GM21737 (cell line): ENCODE measurements around the gene TOR4A.

Source experiments
- ATAC-seq: cut with Tn5 transposase; IDR thresholded peaks from one replicate; pipeline ENCODE4 v1.9.1; 2021; ENCODE audit warnings: mild to moderate bottlenecking, moderate library complexity; ENCODE audit not compliant: unreplicated experiment

The TOR4A gene

DNA sequence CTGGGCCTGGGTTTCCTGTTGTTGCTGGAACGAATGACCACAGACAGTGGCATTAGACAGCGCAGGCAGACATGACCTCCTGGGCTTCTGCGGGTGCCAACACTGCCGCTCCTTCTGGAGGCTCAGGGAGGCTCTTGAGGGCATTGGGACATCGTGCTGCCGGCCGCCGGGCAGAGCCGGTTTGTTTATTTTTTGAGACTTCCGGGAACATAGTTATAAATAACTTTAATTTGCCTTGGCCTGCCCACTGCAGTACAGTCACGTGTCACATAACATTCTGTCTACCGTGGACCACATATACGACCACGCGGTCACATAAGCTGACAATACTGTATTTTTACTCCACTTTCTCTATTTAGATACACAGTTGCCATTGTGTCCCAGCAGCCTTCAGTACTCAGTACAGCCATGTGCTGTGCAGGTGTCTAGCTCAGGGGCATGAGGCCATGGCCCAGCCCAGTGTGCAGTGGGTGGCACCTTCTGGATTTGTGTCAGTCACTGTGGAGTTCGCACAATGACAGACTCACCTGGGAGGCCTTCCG is 8.2 kb upstream of the TOR4A start:
- no peak for ATAC-seq

DNA sequence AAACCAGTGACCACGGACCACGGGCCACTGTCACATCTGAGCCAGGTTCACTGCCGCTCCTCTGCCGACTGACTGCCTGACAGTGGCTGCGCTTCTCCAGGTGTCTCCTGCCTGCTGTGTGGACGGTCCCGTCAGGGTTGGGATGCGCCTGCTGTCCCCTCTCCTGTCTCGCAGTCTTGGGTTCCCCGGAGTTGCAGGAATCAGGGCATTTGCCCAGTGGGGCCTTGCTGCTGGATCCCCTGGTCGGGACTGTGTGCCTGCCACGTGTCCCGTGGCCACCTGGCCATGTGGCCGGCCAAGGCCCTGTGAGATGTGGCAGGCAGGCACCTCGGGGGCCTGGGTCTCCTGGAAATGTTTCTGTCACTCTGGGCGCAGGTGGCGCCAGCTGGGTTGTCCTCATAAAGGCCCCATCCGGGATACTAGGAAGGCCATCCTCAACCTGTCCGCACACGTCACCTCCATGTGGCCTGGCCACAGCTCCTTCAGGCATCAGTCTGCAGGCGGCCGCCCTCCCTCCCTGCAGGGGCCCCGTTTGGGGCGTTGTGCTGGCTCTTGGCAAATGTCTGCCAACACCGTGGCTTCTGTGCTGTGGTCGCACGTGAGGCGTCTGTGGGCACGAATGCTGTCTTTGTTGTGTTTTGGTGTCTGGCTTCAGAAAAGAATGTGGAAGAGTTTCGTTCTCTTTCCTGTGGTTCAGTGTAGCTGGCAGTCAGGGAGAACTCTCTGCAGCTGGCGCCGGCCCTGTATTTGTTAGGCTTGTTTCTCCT is 6.4 kb upstream of the TOR4A start:
- no peak for ATAC-seq

DNA sequence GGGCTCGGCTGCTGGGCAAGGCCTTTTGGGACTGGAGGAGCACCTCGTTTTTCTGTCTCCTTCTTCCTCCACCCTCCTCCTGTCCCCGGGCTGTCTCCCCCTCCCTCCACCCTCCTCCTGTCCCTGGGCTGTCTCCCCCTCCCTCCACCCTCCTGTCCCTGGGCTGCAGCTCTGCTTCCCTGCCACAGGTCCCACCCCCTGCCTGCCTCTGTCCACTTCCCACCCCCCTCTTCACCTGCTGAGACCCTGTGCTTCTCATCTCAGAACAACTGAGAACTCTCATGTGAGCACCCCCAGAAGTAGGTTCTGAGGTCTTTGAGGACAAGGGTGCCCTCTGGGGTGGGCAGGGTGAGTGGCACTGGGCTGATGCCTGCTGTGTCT is 5.8 kb upstream of the TOR4A start:
- ATAC-seq = no peak

DNA sequence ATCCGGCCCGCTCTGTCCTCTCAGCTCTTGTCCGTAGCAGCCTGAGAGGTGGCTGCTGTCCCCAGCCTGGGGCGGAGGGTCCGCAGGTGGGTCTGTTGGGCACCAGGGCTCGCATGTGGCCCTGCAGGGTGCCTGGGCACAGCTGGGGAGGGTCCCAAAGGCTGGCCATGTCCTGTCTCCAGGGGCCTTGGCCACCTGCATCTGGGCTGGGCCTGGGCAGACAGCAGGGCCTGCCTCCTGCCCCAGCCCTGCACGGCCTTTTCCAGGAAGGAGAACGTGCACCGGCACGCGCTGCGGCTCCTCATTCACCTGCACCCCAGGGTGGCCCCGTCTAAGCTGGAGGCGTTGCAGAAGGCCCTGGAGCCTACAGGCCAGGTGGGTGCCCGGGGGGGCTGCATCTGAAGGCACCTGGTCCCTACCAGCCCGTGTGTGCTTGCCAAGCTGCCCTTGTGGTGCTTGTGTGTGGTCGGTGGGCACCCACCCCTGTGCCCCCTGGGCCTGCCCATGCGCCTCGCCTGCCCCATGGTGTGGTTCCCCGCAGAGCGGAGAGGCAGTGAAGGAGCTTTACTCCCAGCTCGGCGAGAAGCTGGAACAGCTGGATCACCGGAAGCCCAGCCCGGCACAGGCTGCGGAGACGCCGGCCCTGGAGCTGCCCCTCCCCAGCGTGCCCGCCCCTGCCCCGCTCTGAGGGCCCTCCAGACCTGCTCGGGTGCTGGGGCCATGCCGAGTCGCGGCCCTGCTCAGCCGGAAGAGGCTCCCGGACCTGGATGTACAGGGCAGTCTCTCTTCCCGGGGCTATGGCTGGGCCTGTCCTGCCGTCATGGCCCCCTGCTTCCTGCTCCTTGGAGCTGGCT is 5.1 kb upstream of the TOR4A start:
- no peak for ATAC-seq

- no peak for ATAC-seq
Measured at GRCh38 chr9:137273095-137273490, 4.4 kb upstream of the TOR4A start.

GRCh38 chr9:137273611-137274320 is 3.8 kb upstream of the TOR4A start:
- ATAC-seq = no peak

GRCh38 chr9:137275203-137275587 is 2.3 kb upstream of the TOR4A start:
- ATAC-seq = no peak

- no peak for ATAC-seq
Measured at GRCh38 chr9:137275588-137276472, 1.7 kb upstream of the TOR4A start.

DNA sequence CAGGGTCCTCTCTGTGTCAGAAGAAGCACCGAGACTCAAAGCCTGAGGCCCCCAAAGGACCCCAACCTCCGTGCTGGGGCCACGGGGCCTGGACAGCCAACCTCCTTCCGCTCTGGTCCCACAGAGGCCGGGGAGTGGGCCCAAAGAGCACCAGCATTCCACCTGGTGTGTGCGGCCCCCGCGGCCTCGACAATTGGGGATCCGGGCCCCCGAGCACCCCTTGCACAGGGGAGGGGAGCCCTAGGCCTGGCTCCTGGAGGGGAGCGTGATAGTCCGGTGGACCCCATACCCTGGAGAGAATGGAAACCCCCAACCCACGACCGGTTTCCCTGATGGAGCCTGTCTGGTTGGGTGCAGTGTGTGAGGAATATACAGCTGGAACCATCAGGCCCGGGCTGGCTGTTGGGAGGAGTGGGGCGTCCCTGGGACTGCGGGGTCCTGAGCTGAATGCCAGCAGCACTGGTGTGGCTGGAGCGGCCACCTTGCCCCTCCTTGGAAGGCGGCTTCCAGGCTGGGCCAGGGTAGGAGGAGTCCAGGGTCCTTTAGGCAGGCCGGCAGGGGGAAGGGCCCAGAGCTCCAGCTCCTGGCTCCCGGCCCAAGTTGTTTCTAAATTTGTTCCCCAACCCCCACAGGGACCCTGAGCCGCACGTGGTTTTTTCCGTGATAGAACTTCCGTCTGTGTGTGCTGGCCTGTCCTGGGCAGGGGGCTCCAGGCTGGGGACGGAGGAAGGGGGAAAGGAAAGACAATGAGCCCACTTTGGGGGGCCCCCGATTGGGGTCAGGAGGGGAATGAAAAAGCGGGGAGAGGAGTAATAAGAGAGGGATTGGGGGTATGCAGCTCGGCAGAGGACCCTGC is 825 bp upstream of the TOR4A start:
- no peak for ATAC-seq

- ATAC-seq = no peak
Measured at GRCh38 chr9:137278061-137278701, 655 bp downstream of the TOR4A start.

DNA sequence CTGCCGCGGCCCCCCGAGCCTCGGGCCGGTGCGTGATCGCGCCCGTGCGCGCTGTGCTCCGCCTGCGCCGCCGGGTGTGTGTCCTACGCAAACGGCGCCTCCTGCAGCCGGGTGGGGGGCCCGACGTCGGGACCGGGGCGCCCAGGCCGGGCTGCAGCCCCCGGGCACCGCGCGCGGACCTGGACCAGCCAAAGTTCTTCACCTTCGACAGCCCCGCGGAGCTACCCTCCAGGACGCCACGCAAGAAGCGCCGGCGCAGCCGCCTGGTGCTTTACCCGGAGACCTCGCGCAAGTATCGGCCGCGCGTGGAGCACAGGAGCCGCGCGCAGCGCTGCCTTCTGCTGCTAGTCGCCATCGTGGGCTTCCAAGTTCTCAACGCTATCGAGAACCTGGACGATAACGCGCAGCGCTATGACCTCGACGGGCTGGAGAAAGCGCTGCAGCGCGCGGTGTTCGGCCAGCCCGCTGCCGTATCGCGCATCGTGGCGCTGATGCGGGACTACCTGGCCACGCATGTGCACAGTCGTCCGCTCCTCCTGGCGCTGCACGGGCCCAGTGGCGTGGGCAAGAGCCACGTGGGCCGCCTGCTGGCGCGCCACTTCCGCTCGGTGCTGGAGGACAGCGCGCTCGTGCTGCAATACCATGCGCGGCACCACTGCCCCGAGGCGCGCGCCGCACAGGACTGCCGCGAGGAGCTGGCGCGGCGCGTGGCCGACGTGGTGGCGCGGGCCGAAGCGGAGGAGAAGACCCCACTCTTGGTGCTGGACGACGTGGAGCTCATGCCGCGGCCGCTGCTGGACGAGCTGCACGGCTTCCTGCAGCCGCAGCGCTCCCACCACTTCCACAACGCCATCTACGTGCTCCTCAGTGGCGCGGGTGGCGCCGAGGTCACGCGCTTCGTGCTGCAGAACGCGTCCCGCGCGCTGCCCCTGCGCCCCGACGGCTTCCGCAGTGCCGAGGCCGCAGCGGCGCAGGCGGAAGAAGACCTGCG is 1.5 kb downstream of the TOR4A start:
- no peak for ATAC-seq

GRCh38 chr9:137279741-137280473 is 2.4 kb downstream of the TOR4A start:
- ATAC-seq = no peak

DNA sequence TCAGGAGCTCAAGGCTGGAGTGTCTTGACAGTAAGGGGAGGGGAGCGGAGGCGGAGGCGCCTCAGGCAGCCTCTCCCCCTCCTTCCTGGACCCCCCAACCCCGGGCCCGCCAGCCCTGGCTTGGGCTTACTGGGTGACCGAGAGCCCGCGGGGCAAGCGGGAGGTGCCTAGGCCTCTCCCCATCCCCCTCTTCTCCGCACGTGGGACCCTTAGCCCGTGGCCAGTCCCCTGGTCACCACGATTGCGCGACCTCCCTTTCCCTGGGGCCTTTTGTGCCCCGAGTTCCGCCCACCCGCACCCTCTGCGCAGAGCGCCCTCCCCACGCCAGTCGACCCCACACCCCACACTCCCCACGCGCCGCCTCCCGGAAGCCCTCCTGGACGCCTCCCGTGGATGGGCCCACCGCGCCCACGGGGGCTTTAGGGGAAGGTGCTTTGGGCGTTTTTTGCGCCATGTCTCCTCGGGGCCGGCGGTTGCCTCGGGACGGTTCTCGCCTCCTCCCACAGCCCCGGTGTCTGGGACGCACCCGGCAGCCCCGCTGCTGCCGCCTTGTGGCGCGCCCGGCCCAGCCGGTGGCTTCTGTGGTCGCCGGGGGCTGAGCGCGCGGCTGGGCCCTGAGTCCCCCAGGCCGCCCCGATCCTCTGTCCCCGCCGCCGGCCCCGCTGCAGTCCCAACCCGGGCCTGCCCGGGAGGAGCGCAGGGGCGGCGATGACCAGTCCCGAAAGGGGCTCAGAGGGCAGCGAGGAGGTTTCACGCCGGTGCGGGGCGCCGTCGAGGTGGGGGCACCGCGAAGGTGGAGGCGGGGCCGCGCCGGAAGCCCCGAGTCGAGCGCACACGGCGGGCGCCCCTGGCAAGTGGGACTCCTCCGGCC is 3.2 kb downstream of the TOR4A start:
- no peak for ATAC-seq

GRCh38 chr9:137281345-137282116 is 4.0 kb downstream of the TOR4A start:
- no peak for ATAC-seq

GRCh38 chr9:137286975-137287383 is 9.5 kb downstream of the TOR4A start:
- no peak for ATAC-seq
